Adrenal gland (tissue), 5 donors: ENCODE measurements around the gene INPP4B.

ENCODE experiments used
- POLR2A ChIP-seq, 2 donors: fragments of 450-650 bp; IDR thresholded peaks; one replicate each; pipeline ENCODE4 v1.6.1; 2017; ENCODE audit warnings: antibody characterized with exemption in 2 of 2, mild to moderate bottlenecking in 2 of 2, moderate library complexity in 1 of 2
- TF ChIP-seq, protein P1 (sequence below), 6 experiments: fragments of 450-650 bp in 4 of 6; fragments of 200-600 bp in 2 of 6; sonication (generic) in 1 of 6; IDR thresholded peaks; 1 replicate in 5 of 6; 2 replicates in 1 of 6; pipeline versions ENCODE4 v1.5.1 to v1.8.0; 2016 to 2021; ENCODE audit warnings: antibody characterized with exemption in 6 of 6, mild to moderate bottlenecking in 2 of 6, moderate library complexity in 1 of 6
- donor health status: DM: no; HTN: no; CAD: no.

DNA sequence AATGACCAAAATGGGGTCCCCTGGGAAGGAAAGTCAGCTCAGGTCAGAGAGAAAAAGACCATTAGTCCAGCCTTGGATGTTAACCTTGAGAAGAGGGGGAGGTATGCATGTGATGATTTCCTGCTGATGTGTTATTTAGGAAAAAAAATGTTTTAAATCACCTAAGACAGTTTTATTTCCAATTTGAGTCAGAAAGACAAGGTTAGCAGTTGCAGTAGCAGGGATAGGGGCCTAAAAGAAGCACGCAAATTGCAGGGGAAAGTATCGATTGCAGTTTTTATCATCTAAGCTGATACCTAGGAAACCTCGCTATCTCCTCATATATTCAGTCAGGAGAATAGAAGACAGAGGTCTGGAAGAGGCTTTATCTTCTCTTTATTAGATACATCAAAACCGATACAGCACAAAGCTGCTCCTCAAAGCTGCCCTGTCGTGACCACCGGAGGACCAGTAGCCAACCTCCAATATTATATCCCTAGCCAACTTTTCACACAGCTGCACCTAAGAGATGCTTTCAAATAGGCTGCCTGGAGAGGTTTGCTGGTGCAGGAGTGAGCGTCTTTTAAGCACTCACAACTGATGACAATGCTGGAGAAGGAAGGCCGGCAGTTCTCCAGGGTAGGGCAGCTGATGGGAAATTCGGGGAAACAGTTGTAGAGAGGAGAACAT is 289.4 kb downstream of the INPP4B start:
- TF ChIP-seq, protein P1, sequence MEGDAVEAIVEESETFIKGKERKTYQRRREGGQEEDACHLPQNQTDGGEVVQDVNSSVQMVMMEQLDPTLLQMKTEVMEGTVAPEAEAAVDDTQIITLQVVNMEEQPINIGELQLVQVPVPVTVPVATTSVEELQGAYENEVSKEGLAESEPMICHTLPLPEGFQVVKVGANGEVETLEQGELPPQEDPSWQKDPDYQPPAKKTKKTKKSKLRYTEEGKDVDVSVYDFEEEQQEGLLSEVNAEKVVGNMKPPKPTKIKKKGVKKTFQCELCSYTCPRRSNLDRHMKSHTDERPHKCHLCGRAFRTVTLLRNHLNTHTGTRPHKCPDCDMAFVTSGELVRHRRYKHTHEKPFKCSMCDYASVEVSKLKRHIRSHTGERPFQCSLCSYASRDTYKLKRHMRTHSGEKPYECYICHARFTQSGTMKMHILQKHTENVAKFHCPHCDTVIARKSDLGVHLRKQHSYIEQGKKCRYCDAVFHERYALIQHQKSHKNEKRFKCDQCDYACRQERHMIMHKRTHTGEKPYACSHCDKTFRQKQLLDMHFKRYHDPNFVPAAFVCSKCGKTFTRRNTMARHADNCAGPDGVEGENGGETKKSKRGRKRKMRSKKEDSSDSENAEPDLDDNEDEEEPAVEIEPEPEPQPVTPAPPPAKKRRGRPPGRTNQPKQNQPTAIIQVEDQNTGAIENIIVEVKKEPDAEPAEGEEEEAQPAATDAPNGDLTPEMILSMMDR (IDR thresholded peaks at IDR 0.05): no peak
- no peak for TF ChIP-seq POLR2A (IDR thresholded peaks at IDR 0.05)
